ENCODE measurements around the gene EDAR. TPM values are rescaled to one million over a fixed set of nuclear protein-coding genes. Genes with fewer than 3 reads are reported as not detected.

Gene EDAR
- total RNA-seq, 3 donors from 2014 or later = 0.25 to 0.81 (median 0.60) TPM

DNA sequence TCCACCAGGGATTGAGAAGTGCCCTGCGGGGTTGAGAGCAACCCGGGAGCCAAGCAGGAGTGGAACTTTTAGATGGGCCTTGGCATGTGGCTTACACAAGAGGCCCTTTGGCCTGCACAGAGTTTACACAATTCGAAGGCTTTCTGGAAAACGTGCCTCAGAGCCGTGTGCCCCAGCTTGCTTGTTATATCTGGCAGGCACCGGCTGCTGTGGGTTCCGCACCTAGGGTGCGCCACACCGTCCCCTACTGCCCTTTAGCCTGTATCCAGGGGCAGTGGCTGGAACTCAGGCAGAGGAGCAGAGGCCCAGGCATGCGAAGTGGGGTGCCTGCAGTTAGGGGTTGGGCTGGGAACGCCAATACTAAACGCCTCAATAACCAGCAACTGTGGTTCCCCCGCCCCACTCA is 32.9 kb upstream of the EDAR start:
- TF ChIP-seq, protein P1, sequence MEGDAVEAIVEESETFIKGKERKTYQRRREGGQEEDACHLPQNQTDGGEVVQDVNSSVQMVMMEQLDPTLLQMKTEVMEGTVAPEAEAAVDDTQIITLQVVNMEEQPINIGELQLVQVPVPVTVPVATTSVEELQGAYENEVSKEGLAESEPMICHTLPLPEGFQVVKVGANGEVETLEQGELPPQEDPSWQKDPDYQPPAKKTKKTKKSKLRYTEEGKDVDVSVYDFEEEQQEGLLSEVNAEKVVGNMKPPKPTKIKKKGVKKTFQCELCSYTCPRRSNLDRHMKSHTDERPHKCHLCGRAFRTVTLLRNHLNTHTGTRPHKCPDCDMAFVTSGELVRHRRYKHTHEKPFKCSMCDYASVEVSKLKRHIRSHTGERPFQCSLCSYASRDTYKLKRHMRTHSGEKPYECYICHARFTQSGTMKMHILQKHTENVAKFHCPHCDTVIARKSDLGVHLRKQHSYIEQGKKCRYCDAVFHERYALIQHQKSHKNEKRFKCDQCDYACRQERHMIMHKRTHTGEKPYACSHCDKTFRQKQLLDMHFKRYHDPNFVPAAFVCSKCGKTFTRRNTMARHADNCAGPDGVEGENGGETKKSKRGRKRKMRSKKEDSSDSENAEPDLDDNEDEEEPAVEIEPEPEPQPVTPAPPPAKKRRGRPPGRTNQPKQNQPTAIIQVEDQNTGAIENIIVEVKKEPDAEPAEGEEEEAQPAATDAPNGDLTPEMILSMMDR (IDR thresholded peaks at IDR 0.05) = no peak
- no peak for ATAC-seq
- H3K9me3 ChIP-seq = no peaks in the 10 kb centered on the region
- no peak overlapping the region for H3K4me3 ChIP-seq
- no peak for DNase-seq
- H3K36me3 ChIP-seq (ENCODE audit: low read depth) = no peaks in the 10 kb centered on the region
- intact Hi-C loops (cut with DNase I, micrococcal nuclease) = no loop called here
- H3K4me1 ChIP-seq (ENCODE audit: low read depth) = no peaks in the 10 kb centered on the region

DNA sequence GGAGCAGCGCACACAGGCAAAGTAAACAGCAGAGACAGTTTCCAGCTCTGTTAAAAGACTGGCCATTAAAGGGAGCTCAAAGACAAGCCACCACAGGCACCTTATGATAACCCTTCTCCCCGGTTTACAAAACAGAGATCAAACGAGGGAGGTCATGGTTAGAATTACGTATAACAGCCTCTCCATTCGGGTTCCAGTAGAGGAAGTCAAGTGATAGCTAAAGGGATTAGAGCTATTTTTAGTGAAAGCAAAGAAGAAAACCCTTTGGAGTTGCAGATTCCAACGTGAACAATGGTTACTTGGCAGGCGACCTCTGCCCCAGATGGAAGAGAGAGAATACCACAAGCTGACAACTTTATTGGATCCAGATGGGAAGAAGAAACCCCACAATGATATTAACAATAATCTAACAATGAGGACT is 31.2 kb upstream of the EDAR start:
- DNase-seq (no peak), ATAC-seq (no peak)
- Histone ChIP-seq H3K36me3 (ENCODE audit: low read depth) (no peaks in the 10 kb centered on the region), H3K4me3 (no peak overlapping the region), H3K4me1 (ENCODE audit: low read depth) (no peaks in the 10 kb centered on the region), H3K9me3 (no peaks in the 10 kb centered on the region)
- intact Hi-C loops (cut with DNase I, micrococcal nuclease) = no loop called here
- TF ChIP-seq, protein P1 (IDR thresholded peaks at IDR 0.05) = no peak

DNA sequence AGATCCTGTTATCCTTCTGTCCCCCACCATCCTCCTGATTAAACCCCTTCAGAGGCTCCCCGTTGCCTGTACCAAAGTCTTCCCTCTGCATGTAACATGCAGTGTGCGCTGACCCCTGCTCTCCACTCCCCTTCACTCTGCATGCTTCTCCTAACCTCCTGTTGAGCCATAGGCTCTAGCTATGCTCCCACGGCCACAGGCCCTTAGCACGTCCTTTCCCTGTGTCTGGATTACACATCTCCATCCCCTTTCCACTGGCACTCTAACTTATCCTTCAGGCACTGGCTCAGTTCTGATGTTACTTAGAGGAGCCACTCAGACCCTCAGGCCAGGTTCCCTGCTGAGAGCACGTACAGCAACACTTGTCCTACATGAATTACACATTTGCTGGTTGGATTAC is 29.4 kb upstream of the EDAR start:
- DNase-seq (no peak), ATAC-seq (no peak)
- no peaks in the 10 kb centered on the region for H3K4me1 ChIP-seq (ENCODE audit: low read depth)
- no peak overlapping the region for H3K4me3 ChIP-seq
- intact Hi-C loops (cut with DNase I, micrococcal nuclease) = no loop called here
- TF ChIP-seq, protein P1 (IDR thresholded peaks at IDR 0.05) = no peak
- no peaks in the 10 kb centered on the region for H3K36me3 ChIP-seq (ENCODE audit: low read depth)
- no peaks in the 10 kb centered on the region for H3K9me3 ChIP-seq

DNA sequence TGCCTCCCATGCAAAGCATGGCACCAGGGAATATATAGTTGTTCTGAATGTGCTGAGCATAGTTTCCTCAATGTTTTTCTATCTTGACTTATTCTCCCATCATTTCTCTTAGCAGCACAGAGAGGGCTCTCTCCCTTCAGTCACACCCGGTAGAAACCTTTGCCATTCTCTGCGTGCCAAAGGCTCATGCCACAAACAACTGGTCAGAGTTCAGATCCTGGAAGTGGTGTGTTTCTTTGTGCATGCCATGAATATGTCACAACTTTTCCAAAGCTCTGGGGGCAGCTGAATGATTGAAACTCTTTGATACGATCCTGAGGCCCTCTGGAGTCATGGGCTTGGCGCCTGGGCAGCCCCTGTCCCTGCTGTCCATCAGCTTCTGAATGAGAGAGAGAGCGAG is 28.0 kb upstream of the EDAR start:
- TF ChIP-seq, protein P1 (IDR thresholded peaks at IDR 0.05) = no peak

DNA sequence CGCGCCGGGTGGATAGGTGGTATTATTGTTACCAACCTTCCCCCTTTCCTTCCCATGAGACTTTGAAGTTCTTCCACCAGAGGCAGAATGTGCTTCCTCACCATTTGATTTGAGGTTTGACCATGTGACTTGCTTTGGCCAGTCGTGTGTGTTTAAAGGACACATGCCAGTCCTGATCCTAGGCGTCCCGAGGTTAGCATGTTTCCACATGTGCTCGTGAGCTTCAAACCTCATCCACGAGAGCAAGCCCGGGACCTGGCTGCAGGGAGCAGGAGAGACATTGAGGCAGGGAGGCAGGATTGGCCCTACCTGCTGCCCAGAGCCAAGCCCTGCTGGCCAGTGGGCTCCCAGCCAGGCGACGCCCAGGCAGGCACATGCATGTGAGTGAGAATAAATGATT is 27.4 kb upstream of the EDAR start:
- intact Hi-C loops (cut with DNase I, micrococcal nuclease) = no loop called here
- no peak for ATAC-seq
- H3K4me1 ChIP-seq (ENCODE audit: low read depth) = no peaks in the 10 kb centered on the region
- no peak overlapping the region for H3K4me3 ChIP-seq
- DNase-seq = no peak
- TF ChIP-seq, protein P1 (IDR thresholded peaks at IDR 0.05) = no peak
- no peaks in the 10 kb centered on the region for H3K36me3 ChIP-seq (ENCODE audit: low read depth)
- H3K9me3 ChIP-seq = no peaks in the 10 kb centered on the region

More for the DNA sequence above, 28.0 kb upstream of the EDAR start:
- DNase-seq (no peak), ATAC-seq (peak; percentile 32)
- H3K9me3 ChIP-seq = no peaks in the 10 kb centered on the region
- intact Hi-C loops (cut with DNase I, micrococcal nuclease) = no loop called here
- no peaks in the 10 kb centered on the region for H3K4me1 ChIP-seq (ENCODE audit: low read depth)
- H3K4me3 ChIP-seq = no peak overlapping the region
- H3K36me3 ChIP-seq (ENCODE audit: low read depth) = no peaks in the 10 kb centered on the region

DNA sequence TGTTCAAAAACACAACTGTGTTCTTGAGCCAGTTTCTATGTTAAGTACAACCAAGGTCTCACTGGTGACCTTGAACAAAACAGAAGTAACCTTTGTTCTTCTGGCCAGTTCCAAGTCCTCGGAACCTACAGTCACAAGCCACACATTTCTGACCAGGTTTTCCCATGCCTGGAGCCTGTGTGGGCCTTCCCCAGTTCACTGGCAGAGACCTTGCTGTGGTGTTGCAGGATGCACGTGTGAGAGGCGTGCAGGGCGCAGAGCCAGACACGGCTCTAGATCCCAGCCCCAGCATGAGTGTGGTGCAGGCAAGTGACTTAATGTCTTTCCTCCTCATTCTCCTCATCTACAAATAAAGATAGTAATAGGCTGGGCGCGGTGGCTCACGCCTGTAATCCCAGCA is 25.5 kb upstream of the EDAR start:
- TF ChIP-seq, protein P1 (IDR thresholded peaks at IDR 0.05) = no peak
- Histone ChIP-seq H3K36me3 (ENCODE audit: low read depth) (no peaks in the 10 kb centered on the region), H3K4me3 (no peak overlapping the region), H3K9me3 (no peaks in the 10 kb centered on the region), H3K4me1 (ENCODE audit: low read depth) (no peaks in the 10 kb centered on the region)
- no peak for DNase-seq
- intact Hi-C loops (cut with DNase I, micrococcal nuclease) = no loop called here
- no peak for ATAC-seq

Data from mucosa of descending colon (tissue), 3 donors.